GM12878 (cell line): ENCODE measurements around the gene CAVIN2. TPM values are rescaled to one million over a fixed set of nuclear protein-coding genes. Genes with fewer than 3 reads are reported as not detected.

Experiments
- ATAC-seq: fragments of 200-7000 bp; cut with Tn5 transposase; 3 replicates; pipeline ENCODE4 v1.9.1; 2020; ENCODE audit warnings: mild to moderate bottlenecking, moderate library complexity
- BruUV-seq: library from RNA; stranded (reverse); fragments of 400-500 nt; replicated peaks from 2 replicates; lab custom pipeline; 2021; lab: Mats Ljungman, UMichigan
- CTCF ChIA-PET: fragments of 300-600 bp; sonication (Branson Sonifier 250); formaldehyde crosslinking; extraction: SDS; loops from one replicate; lab custom pipeline; 2021; ENCODE audit warnings: inconsistent platforms; lab: Yijun Ruan, JAX
- POLR2A ChIA-PET: fragments of 350-600 bp; formaldehyde crosslinking; extraction: SDS; loops from one replicate; lab custom pipeline; 2021; ENCODE audit warnings: inconsistent platforms; lab: Charles Lee
- RAD21 ChIA-PET: fragments of 300-600 bp; sonication (Branson Sonifier 250); formaldehyde crosslinking; loops from one replicate; lab custom pipeline; 2023; ENCODE audit warnings: antibody characterized with exemption; ENCODE audit not compliant: unreplicated experiment; lab: Charles Lee
- SMC1A ChIA-PET: fragments of 300-600 bp; sonication (Branson Sonifier 250); formaldehyde crosslinking; loops from one replicate; lab custom pipeline; 2023; ENCODE audit not compliant: unreplicated experiment, uncharacterized antibody; lab: Charles Lee
- DNase-seq: peaks from one replicate; pipeline ENCODE4 v3.0.0-alpha.2; 2011; ENCODE audit warnings: low read depth, low spot score
- FAIRE-seq: peaks from 3 replicates; lab custom pipeline; 2011; peaks lifted over from hg19 to GRCh38; lab: Jason Lieb, UNC
- H2AFZ ChIP-seq: 2 replicates; pipeline ENCODE4 v1.6.0; 2011; ENCODE audit warnings: low read depth, low read length, control low read depth; ENCODE audit not compliant: control insufficient read depth
- H3K27ac ChIP-seq: 2 replicates; pipeline ENCODE4 v1.5.1; 2011; ENCODE audit warnings: control low read depth; ENCODE audit not compliant: control insufficient read depth, insufficient read depth
- H3K27me3 ChIP-seq, 2 experiments: replicated peaks in 1 of 2; 2 replicates each; pipeline versions ENCODE4 v1.6.0 to v1.6.1; 2011; ENCODE audit warnings: low read length in 1 of 2; ENCODE audit not compliant: control insufficient read depth in 2 of 2, insufficient read depth in 2 of 2
- H3K36me3 ChIP-seq, 2 experiments: 2 replicates each; pipeline ENCODE4 v1.5.1; 2011; ENCODE audit warnings: low read length in 1 of 2; ENCODE audit not compliant: control insufficient read depth in 2 of 2, insufficient read depth in 2 of 2
- H3K4me1 ChIP-seq: 2 replicates; pipeline ENCODE4 v1.6.1; 2011; ENCODE audit warnings: mild to moderate bottlenecking, low read length, moderate library complexity, mixed read lengths; ENCODE audit not compliant: control insufficient read depth, insufficient read depth
- H3K4me2 ChIP-seq: 2 replicates; pipeline ENCODE4 v1.6.0; 2011; ENCODE audit warnings: control low read depth; ENCODE audit not compliant: control insufficient read depth, insufficient read depth
- H3K4me3 ChIP-seq: fragments of 200-600 bp; sonication (generic); 2 replicates; pipeline ENCODE4 v1.5.1; 2016
- H3K79me2 ChIP-seq: 2 replicates; pipeline ENCODE4 v1.6.0; 2011; ENCODE audit warnings: low read length; ENCODE audit not compliant: control insufficient read depth, insufficient read depth
- H3K9ac ChIP-seq: 2 replicates; pipeline ENCODE4 v1.8.0; 2011; ENCODE audit warnings: low read length, control low read depth, mixed read lengths; ENCODE audit not compliant: control insufficient read depth, insufficient read depth
- H3K9me3 ChIP-seq: replicated peaks from 3 replicates; pipeline ENCODE4 v1.5.1; 2011; ENCODE audit warnings: mild to moderate bottlenecking, low read length; ENCODE audit not compliant: control insufficient read depth, insufficient read depth
- H4K20me1 ChIP-seq: 2 replicates; pipeline ENCODE4 v1.6.0; 2011; ENCODE audit not compliant: control insufficient read depth, insufficient read depth
- CREM ChIP-seq: IDR thresholded peaks from 2 replicates; pipeline ENCODE4 v1.6.1; 2014; ENCODE audit warnings: antibody characterized with exemption, low read depth
- HCFC1 ChIP-seq: fragments of 150-350 bp; IDR thresholded peaks from 2 replicates; pipeline ENCODE4 v1.6.1; 2014; ENCODE audit warnings: low read length
- HDAC2 ChIP-seq: fragments of 200-600 bp; sonication (generic); IDR thresholded peaks from 2 replicates; pipeline ENCODE4 v1.6.1; 2017
- NR2C2 ChIP-seq: IDR thresholded peaks from 2 replicates; pipeline ENCODE4 v1.6.1; 2011; ENCODE audit warnings: borderline replicate concordance, low read depth; ENCODE audit not compliant: control insufficient read depth, insufficient read length
- SMARCA5 ChIP-seq: fragments of 450-650 bp; IDR thresholded peaks from 2 replicates; pipeline ENCODE4 v1.6.1; 2017; ENCODE audit warnings: mild to moderate bottlenecking
- TARDBP ChIP-seq: IDR thresholded peaks from 2 replicates; pipeline ENCODE4 v1.6.1; 2016; ENCODE audit warnings: borderline replicate concordance
- TBL1XR1 ChIP-seq: IDR thresholded peaks from 2 replicates; pipeline ENCODE4 v1.6.1; 2012; ENCODE audit warnings: low read depth, low read length, improper control_type of control experiment
- YY1 ChIP-seq: IDR thresholded peaks from 2 replicates; pipeline ENCODE4 v1.6.1; 2011; ENCODE audit warnings: low read depth, mild to moderate bottlenecking, low read length
- WGBS: methylation state at CpG from one replicate; pipeline ENCODE4 v1.1.6; 2016; ENCODE audit warnings: low lambda C conversion rate; ENCODE audit not compliant: insufficient replicate concordance, insufficient coverage; ENCODE audit errors: missing lambda C conversion rate; 5-methylcytosine and 5-hydroxymethylcytosine counted together
- in situ Hi-C: fragments of 300-500 bp; cut with MboI; formaldehyde crosslinking; loops from 9 replicates; pipeline ENCODE4 v1.14.3; 2018; ENCODE audit warnings: mixed read lengths
- intact Hi-C: fragments of 100-400 bp; cut with micrococcal nuclease; formaldehyde crosslinking; loops from one replicate; pipeline ENCODE4 v1.14.2; 2022; ENCODE audit not compliant: unreplicated experiment
- polyA plus RNA-seq, 11 experiments: library from polyadenylated mRNA; depleted of rRNA in 4 of 11; unstranded in 6 of 11; stranded (reverse) in 5 of 11; fragments of >200 nt; fragmentation: Nextera tagmentation in 4 of 11; fragmentation: Illumina TruSeq in 1 of 11; extraction: Ambion mirVana in 4 of 11; extraction: Trizol in 1 of 11; gene quantifications; 1 replicate in 1 of 11; 2 replicates in 10 of 11; pipeline versions ENCODE4 v1.2.1 to v1.2.3, GENCODE V29; 2011 to 2016; ENCODE audit warnings: inconsistent platforms in 2 of 11, missing spikeins in 2 of 11, low read depth in 1 of 11
- total RNA-seq, 4 experiments: library from RNA; depleted of rRNA in 3 of 4; stranded (reverse); fragments of >200 nt in 3 of 4; fragmentation: Illumina TruSeq in 1 of 4; extraction: Trizol in 1 of 4; gene quantifications; 2 replicates each; pipeline versions ENCODE4 v1.2.1 to v1.2.3, GENCODE V29; 2013 to 2021
- TF ChIP-seq, protein P1 (sequence below): fragments of 450-650 bp; IDR thresholded peaks from 2 replicates; pipeline ENCODE4 v1.6.1; 2016; ENCODE audit warnings: mild to moderate bottlenecking
- TF ChIP-seq, protein P2 (sequence below): fragments of 450-650 bp; IDR thresholded peaks from 2 replicates; pipeline ENCODE4 v1.6.1; 2017; ENCODE audit warnings: borderline replicate concordance
- TF ChIP-seq, protein P3 (sequence below): IDR thresholded peaks from 2 replicates; pipeline ENCODE4 v1.6.1; 2012; ENCODE audit warnings: low read length, inconsistent platforms
- TF ChIP-seq, protein P4 (sequence below): fragments of 450-650 bp; IDR thresholded peaks from 2 replicates; pipeline ENCODE4 v1.6.1; 2017; ENCODE audit warnings: antibody characterized with exemption, mild to moderate bottlenecking, moderate library complexity

Gene CAVIN2
- total and polyA plus RNA-seq, 10 of the 15 experiments (the other 5 are each of a cell fraction or from before 2014, with no cell fraction given) = not detected

DNA sequence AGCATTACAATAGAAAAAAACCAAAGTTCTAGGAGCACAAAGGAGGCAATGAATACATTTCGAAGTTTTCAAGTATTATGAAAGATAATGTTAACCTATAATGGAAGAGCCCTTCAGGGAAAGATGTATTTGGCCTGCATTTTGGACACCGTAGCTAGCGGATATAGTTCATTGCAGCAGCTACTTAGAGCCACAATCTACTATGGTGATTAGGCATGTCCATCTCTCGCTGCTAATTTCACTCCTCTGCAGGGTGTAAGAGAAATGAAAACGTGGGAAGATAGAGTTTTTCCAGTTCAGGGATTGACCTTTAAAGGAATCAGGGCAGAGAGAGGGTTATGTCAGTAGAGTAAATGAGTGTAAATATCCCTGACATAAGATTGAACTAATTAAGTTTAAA lies 8.5 kb upstream of the CAVIN2 start (continued):
- TF ChIP-seq, protein P1, sequence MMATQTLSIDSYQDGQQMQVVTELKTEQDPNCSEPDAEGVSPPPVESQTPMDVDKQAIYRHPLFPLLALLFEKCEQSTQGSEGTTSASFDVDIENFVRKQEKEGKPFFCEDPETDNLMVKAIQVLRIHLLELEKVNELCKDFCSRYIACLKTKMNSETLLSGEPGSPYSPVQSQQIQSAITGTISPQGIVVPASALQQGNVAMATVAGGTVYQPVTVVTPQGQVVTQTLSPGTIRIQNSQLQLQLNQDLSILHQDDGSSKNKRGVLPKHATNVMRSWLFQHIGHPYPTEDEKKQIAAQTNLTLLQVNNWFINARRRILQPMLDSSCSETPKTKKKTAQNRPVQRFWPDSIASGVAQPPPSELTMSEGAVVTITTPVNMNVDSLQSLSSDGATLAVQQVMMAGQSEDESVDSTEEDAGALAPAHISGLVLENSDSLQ = no peak
- no peak for TF ChIP-seq CREM
- TF ChIP-seq, protein P2, sequence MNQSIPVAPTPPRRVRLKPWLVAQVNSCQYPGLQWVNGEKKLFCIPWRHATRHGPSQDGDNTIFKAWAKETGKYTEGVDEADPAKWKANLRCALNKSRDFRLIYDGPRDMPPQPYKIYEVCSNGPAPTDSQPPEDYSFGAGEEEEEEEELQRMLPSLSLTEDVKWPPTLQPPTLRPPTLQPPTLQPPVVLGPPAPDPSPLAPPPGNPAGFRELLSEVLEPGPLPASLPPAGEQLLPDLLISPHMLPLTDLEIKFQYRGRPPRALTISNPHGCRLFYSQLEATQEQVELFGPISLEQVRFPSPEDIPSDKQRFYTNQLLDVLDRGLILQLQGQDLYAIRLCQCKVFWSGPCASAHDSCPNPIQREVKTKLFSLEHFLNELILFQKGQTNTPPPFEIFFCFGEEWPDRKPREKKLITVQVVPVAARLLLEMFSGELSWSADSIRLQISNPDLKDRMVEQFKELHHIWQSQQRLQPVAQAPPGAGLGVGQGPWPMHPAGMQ = no peak
- no peak for TF ChIP-seq HDAC2

DNA sequence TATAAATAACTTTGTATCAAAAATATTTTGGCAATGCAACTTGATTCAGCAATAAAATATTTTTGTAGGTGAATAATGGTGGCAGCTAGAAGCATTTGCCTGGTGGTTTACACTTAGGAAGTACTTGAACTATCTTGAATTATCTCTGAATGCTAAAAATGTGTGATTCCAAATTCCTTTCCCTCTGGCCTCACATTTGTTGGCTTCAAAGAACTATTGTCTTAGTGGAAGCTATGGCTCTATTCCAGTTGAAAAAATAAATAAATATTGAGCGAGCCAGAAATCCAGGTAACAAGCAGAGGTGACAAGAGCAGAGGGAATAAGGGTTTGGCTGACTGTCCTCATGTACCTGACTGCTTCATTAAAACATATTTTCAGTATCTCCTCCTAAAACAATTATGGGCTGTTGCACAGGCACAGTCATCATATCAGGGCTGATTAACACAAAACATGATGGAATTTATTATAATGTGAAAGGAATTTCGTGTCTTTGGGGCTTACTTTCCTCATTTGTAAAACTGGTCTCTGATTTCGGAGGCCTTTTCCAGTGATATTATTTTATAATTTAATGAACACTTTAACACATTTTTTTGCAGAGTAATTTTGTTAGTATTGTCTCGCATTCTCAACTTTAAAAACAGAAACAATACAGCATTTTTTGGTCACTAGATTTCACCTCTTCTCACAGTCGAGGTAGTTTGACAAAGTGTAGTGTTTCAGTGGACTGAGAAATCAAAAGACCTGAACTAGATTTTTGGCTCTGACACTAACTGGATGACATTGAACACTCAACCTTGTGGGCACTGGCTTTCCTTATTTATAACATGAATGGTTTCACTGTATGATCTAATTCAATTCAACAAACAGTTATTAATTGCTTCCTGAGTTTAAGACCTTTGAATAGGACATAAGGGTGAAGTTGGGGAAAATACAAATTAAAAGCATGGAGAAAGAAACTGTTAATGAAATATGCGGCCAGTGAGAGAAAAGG lies 7.8 kb upstream of the CAVIN2 start:
- Histone ChIP-seq H3K4me2 (no peak overlapping the region), H3K79me2 (no peaks in the 10 kb centered on the region), H3K4me3 (no peak overlapping the region), H4K20me1 (no peaks in the 10 kb centered on the region), H3K27me3 (peaks cover 0 to 5% of the 10 kb centered on the region in 2 experiments; a peak in 1 of 4 replicates), H3K4me1 (no peaks in the 10 kb centered on the region), H3K27ac (no peak overlapping the region), H2AFZ (no peak overlapping the region), H3K9ac (no peak overlapping the region), H3K9me3 (no peaks in the 10 kb centered on the region), H3K36me3 (no peaks in the 10 kb centered on the region)
- POLR2A ChIA-PET = no interaction called here
- BruUV-seq = no TSS peak
- SMC1A ChIA-PET = no interaction called here
- TF ChIP-seq SMARCA5 (no peak), YY1 (no peak), TARDBP (no peak), HCFC1 (no peak), CREM (no peak), NR2C2 (no peak), TBL1XR1 (no peak)
- TF ChIP-seq, protein P3, sequence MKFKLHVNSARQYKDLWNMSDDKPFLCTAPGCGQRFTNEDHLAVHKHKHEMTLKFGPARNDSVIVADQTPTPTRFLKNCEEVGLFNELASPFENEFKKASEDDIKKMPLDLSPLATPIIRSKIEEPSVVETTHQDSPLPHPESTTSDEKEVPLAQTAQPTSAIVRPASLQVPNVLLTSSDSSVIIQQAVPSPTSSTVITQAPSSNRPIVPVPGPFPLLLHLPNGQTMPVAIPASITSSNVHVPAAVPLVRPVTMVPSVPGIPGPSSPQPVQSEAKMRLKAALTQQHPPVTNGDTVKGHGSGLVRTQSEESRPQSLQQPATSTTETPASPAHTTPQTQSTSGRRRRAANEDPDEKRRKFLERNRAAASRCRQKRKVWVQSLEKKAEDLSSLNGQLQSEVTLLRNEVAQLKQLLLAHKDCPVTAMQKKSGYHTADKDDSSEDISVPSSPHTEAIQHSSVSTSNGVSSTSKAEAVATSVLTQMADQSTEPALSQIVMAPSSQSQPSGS = no peak
- TF ChIP-seq, protein P4, sequence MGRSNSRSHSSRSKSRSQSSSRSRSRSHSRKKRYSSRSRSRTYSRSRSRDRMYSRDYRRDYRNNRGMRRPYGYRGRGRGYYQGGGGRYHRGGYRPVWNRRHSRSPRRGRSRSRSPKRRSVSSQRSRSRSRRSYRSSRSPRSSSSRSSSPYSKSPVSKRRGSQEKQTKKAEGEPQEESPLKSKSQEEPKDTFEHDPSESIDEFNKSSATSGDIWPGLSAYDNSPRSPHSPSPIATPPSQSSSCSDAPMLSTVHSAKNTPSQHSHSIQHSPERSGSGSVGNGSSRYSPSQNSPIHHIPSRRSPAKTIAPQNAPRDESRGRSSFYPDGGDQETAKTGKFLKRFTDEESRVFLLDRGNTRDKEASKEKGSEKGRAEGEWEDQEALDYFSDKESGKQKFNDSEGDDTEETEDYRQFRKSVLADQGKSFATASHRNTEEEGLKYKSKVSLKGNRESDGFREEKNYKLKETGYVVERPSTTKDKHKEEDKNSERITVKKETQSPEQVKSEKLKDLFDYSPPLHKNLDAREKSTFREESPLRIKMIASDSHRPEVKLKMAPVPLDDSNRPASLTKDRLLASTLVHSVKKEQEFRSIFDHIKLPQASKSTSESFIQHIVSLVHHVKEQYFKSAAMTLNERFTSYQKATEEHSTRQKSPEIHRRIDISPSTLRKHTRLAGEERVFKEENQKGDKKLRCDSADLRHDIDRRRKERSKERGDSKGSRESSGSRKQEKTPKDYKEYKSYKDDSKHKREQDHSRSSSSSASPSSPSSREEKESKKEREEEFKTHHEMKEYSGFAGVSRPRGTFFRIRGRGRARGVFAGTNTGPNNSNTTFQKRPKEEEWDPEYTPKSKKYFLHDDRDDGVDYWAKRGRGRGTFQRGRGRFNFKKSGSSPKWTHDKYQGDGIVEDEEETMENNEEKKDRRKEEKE = no peak
- WGBS = 13% methylated on average over 6 of the region's 6 CpGs
- CTCF ChIA-PET = interaction anchor here (0.6 kb wide), 1 partner anchor 300 kb away, joined by 4 read pairs; no protein-coding TSS in a partner anchor
- FAIRE-seq (no peak), DNase-seq (no peak), ATAC-seq (no peak)
- RAD21 ChIA-PET = interaction anchor here (1.7 kb wide), 1 partner anchor 42 kb away, joined by 3 read pairs; no protein-coding TSS in a partner anchor
- in situ Hi-C loops (no loop called here), intact Hi-C loops (no loop called here)
